ENCODE results near the gene UBE3C.
"Not testable (repeated sequence)": the region's sequence is repeated elsewhere in the genome, so short reads cannot be mapped to it uniquely, and the experiment has no call there.

Gene UBE3C

DNA sequence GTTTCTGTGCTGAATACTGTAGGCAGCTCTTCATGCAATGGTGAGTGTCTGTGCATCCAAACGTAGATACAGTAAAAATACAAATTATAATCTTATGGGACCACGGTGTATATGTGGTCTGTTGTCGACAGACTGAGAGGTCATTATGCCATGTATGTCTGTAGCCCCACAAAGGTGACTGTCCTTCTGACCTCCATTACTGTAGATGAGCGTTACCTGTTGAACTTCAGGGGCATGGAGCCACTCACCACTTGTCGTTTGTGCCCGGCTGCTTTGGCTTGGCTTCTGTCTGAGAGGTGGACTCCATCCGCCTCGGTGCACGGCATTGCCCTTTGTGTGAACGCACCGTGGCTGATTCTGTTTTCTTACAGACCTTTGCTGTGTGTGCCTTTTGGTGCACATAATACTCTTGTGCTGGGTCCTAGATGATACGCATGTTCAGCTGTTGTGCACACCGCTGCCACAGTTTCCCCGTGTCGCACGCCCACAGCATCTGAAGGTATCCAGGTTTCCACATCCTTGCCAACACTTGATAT, 2.9 kb downstream of the UBE3C start:
- no peak overlapping the region for H3K27ac Mint-ChIP-seq
- H3K4me3 Mint-ChIP-seq = no peak overlapping the region
- no peaks in the 10 kb centered on the region for H3K27me3 Mint-ChIP-seq (ENCODE audit: low read depth)
- H3K9me3 Mint-ChIP-seq = no peaks in the 10 kb centered on the region
- peaks cover 22% of the 10 kb centered on the region for H3K36me3 Mint-ChIP-seq (ENCODE audit: low read depth)
- H3K4me1 Mint-ChIP-seq (ENCODE audit: low read depth) = peaks cover 46% of the 10 kb centered on the region

DNA sequence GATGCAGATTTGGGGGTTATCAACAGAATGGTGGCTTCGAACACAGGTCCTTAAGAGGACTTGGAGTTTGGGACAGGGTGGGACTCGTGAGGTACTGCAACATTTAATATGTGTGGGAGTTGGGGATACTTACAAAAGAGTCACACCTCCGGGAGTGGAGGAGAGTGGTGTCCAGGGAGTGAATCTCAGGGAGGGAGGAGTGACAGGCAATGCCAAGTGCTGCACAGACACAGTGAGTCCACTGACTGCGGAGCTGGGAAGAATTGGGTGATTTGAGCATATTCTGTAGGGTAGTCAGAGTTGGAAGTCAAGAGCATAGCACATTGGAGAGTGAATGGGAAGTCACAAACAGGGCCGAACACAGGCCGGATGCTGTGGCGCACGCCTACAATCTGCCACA, 5.1 kb downstream of the UBE3C start:
- H3K36me3 Mint-ChIP-seq (ENCODE audit: low read depth) = peaks cover 24% of the 10 kb centered on the region
- H3K9me3 Mint-ChIP-seq = no peaks in the 10 kb centered on the region
- H3K27me3 Mint-ChIP-seq (ENCODE audit: low read depth) = no peaks in the 10 kb centered on the region
- no peak overlapping the region for H3K4me3 Mint-ChIP-seq
- no peak overlapping the region for H3K27ac Mint-ChIP-seq
- peaks cover 53% of the 10 kb centered on the region for H3K4me1 Mint-ChIP-seq (ENCODE audit: low read depth)

- H3K27me3 Mint-ChIP-seq (ENCODE audit: low read depth) = no peaks in the 10 kb centered on the region
- no peaks in the 10 kb centered on the region for H3K9me3 Mint-ChIP-seq
- no peak overlapping the region for H3K27ac Mint-ChIP-seq
- no peak overlapping the region for H3K4me3 Mint-ChIP-seq
- peaks cover 24% of the 10 kb centered on the region for H3K4me1 Mint-ChIP-seq (ENCODE audit: low read depth)
- H3K36me3 Mint-ChIP-seq (ENCODE audit: low read depth) = peaks cover 8% of the 10 kb centered on the region
Observed at GRCh38 chr7:157149317-157149716, 10.6 kb downstream of the UBE3C start.

DNA sequence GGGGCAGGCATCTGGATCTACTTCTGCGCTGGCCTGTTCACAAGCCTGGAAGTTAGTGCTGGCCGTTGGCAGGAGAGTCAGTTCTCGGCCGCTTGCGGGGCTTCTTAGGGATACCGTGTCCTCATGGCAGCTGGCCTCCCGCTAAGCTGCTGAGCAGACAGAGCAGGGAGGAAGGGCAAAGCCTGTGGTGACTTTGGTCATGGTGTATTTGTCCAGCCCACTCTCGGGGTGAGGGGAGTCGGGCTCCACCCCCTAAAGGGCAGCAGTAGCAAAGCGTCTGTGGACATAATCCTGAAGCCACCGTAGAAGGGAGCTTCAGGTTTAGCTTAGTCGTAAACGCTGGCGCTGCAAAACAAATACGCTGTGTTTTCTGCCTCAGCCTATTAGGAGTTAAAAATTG, 12.2 kb downstream of the UBE3C start:
- Mint-ChIP-seq H3K9me3 (no peaks in the 10 kb centered on the region), H3K27me3 (ENCODE audit: low read depth) (no peaks in the 10 kb centered on the region), H3K4me1 (ENCODE audit: low read depth) (peaks cover 21% of the 10 kb centered on the region), H3K4me3 (no peak overlapping the region), H3K36me3 (ENCODE audit: low read depth) (peaks cover 7% of the 10 kb centered on the region), H3K27ac (no peak overlapping the region)

DNA sequence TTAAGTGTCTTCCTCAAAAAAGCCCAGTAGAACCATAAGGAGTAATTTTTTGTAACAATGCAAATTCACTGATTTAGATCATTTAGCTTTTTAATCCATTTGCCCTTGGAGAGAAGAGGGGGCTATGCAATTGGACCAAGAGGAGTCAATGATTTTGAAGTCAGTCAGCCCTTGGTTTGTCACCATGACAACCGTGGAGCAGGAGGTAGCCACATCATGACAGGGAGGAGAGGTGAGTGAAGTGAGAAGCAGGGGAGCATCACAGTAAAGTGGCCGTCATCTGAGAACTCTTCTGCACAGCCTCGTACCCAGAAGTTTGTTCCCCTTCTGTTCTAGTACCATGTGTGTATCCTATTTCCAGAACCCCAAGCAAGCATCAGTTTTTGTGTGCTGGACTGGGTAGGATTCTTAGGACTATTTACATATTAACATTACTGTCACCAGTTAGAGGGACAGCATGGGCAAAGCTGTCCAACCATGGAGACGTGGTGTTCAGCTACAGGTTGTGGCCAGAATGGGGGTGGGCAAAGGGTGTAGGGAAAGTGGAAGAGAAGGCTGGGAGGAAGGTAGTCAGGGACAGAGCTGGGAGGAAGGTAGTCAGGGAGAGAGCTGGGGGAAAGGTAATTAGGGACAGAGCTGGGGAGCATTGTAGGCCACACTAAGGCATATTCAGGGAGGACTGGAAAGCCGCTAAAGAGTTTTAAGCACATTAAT, 13.1 kb downstream of the UBE3C start:
- Mint-ChIP-seq H3K4me3 (no peak overlapping the region), H3K27ac (no peak overlapping the region), H3K4me1 (ENCODE audit: low read depth) (peaks cover 19% of the 10 kb centered on the region), H3K27me3 (ENCODE audit: low read depth) (no peaks in the 10 kb centered on the region), H3K9me3 (no peaks in the 10 kb centered on the region), H3K36me3 (ENCODE audit: low read depth) (peaks cover 5% of the 10 kb centered on the region)

DNA sequence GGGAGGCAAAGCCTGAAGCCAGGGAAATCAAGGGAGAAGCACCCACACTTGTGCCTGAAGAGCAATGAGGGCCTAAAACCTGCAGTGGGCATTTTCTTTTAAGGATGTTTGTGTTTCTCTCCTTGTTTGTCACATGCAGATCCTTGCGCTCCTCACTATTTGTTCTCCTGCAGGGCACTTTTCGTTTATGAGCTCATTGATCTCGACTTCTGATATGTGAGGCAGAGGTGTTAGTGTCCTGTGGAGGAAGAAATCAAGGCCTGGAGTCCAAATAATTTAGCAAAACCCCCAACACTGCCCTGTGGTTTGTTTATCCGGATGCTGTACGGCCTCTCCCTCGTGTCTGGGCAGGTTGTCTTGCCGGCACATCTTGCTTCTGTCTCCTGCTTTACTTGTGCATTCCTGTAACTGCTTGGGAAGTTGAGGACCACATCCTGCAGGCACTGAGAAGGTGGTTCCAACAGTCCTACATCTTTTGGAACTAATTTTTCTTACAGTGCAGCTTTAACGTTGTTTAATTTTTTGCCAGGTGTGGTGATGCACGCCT, 13.7 kb downstream of the UBE3C start:
- H3K9me3 Mint-ChIP-seq = no peaks in the 10 kb centered on the region
- peaks cover 4% of the 10 kb centered on the region for H3K36me3 Mint-ChIP-seq (ENCODE audit: low read depth)
- no peak overlapping the region for H3K27ac Mint-ChIP-seq
- H3K4me3 Mint-ChIP-seq = no peak overlapping the region
- peaks cover 14% of the 10 kb centered on the region for H3K4me1 Mint-ChIP-seq (ENCODE audit: low read depth)
- no peaks in the 10 kb centered on the region for H3K27me3 Mint-ChIP-seq (ENCODE audit: low read depth)

DNA sequence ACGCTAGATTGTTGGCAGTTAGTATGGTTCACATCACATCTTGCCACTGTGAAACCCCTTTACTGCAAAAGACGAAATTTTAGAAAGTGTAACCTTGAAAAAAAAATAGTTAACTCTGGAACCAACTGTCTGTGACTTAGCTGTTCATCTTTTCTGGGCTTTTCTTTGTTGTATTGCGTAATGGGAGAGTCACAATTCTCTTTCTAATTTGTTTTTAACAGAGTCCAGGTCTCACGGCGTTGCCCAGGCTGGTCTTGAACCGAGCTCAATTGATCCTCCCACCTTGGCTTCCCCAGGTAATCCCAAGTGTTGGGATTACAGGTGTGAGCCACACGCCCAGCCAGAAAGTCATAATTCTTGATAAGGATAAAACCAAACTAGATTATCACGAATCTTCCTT, 14.5 kb downstream of the UBE3C start:
- no peaks in the 10 kb centered on the region for H3K9me3 Mint-ChIP-seq
- H3K4me1 Mint-ChIP-seq (ENCODE audit: low read depth) = peaks cover 12% of the 10 kb centered on the region
- no peaks in the 10 kb centered on the region for H3K27me3 Mint-ChIP-seq (ENCODE audit: low read depth)
- H3K36me3 Mint-ChIP-seq (ENCODE audit: low read depth) = peaks cover 4% of the 10 kb centered on the region
- no peak overlapping the region for H3K27ac Mint-ChIP-seq
- no peak overlapping the region for H3K4me3 Mint-ChIP-seq

- no peaks in the 10 kb centered on the region for H3K27me3 Mint-ChIP-seq (ENCODE audit: low read depth)
- H3K4me1 Mint-ChIP-seq (ENCODE audit: low read depth) = peaks cover 19% of the 10 kb centered on the region
- no peak overlapping the region for H3K4me3 Mint-ChIP-seq
- H3K36me3 Mint-ChIP-seq (ENCODE audit: low read depth) = peaks cover 6% of the 10 kb centered on the region
- H3K9me3 Mint-ChIP-seq = no peaks in the 10 kb centered on the region
- H3K27ac Mint-ChIP-seq = no peak overlapping the region
Observed at GRCh38 chr7:157155959-157156358, 17.2 kb downstream of the UBE3C start.

DNA sequence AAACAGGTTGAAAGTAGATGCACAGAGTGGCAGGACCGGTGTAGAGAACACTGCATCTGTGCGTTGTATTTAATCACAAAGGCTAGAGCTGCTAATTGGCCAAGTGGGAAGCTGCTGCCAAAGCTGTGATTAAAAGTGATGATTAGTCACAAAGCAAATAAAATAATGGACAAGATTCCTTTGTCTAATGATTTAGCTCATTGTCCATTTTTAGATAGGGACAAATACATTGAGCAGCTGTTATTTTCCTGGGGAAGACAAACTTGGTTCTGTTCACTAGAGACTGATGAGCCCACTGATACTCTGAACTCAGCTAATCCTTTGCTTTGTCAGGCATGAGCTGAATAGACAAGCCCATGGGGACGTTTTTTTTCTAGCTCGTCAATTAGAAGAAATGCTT, 19.7 kb downstream of the UBE3C start:
- Mint-ChIP-seq H3K4me1 (ENCODE audit: low read depth) (peaks cover 11% of the 10 kb centered on the region), H3K27ac (no peak overlapping the region), H3K9me3 (no peaks in the 10 kb centered on the region)

DNA sequence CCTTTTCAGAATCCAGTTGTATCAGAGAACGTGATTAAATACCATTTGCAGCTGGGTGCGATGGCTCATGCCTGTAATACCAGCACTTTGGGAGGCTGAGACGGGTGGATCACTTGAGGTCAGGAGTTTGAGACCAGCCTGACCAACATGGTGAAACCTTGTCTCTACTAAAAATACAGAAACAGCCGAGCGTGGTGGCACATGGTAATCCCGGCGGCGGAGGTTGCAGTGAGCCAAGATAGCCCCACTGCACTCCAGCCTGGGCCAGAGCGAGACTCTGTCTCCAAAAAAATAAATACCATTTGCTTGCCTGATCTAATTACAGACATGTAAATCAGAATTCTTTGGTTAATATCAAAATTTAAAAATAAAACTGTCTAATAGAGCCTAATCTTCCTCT, 20.8 kb downstream of the UBE3C start:
- Mint-ChIP-seq H3K36me3 (ENCODE audit: low read depth) (peaks cover 15% of the 10 kb centered on the region), H3K4me1 (ENCODE audit: low read depth) (peaks cover 11% of the 10 kb centered on the region)
- H3K4me3 Mint-ChIP-seq; H3K27ac Mint-ChIP-seq; H3K27me3 Mint-ChIP-seq (ENCODE audit: low read depth); H3K9me3 Mint-ChIP-seq: not testable (repeated sequence)

More for the DNA sequence above, 19.7 kb downstream of the UBE3C start:
- no peaks in the 10 kb centered on the region for H3K27me3 Mint-ChIP-seq (ENCODE audit: low read depth)
- no peak overlapping the region for H3K4me3 Mint-ChIP-seq
- H3K36me3 Mint-ChIP-seq (ENCODE audit: low read depth) = peaks cover 5% of the 10 kb centered on the region

DNA sequence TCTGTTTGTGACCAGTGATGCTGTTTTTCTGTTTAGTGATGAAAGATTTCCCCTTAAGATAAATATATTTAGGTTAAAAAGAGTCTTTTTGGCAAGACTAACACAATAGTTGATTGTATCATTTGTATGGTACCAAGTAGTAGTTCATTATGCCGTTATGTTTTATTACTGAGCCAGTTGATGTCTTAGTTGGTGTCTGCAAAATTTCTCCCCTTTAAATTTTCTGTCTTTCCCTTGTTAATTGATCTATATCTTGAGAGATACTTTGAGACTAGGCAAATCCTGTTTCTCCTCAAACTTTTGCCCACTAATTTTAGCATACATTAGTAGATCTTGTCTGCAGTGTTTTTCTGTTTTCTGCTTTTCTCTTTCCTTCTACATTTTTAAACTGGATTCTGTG, 21.7 kb downstream of the UBE3C start:
- Mint-ChIP-seq H3K27ac (no peak overlapping the region), H3K9me3 (peaks cover 9% of the 10 kb centered on the region), H3K27me3 (ENCODE audit: low read depth) (no peaks in the 10 kb centered on the region), H3K4me1 (ENCODE audit: low read depth) (peaks cover 11% of the 10 kb centered on the region), H3K36me3 (ENCODE audit: low read depth) (peaks cover 24% of the 10 kb centered on the region), H3K4me3 (no peak overlapping the region)

GRCh38 chr7:157165987-157166386, 27.3 kb downstream of the UBE3C start:
- H3K9me3 Mint-ChIP-seq = peaks cover 18% of the 10 kb centered on the region
- peaks cover 50% of the 10 kb centered on the region for H3K36me3 Mint-ChIP-seq (ENCODE audit: low read depth)
- no peak overlapping the region for H3K27ac Mint-ChIP-seq
- H3K4me1 Mint-ChIP-seq (ENCODE audit: low read depth) = peaks cover 2% of the 10 kb centered on the region
- no peak overlapping the region for H3K4me3 Mint-ChIP-seq
- H3K27me3 Mint-ChIP-seq (ENCODE audit: low read depth) = no peaks in the 10 kb centered on the region

DNA sequence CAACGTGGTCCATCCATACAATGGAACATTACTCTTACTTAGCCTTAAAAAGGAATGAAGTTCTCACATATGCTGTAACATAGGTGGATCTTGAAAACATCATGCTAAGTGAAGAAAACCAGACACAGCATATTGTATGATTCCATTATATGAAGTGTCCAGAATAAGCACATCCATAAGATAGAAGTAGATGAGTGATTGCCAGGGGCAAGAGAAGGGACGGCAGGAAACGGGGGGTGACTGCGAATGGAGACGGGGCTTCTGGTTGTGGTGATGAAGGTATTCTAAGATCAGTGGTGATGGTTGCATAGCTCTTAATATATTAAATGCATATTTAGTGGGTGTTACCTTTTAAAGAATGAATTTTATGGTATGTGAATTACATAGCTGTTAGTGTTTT, 29.8 kb downstream of the UBE3C start:
- H3K27ac Mint-ChIP-seq = no peak overlapping the region
- H3K36me3 Mint-ChIP-seq (ENCODE audit: low read depth) = peaks cover 53% of the 10 kb centered on the region
- no peak overlapping the region for H3K4me3 Mint-ChIP-seq
- peaks cover 18% of the 10 kb centered on the region for H3K9me3 Mint-ChIP-seq
- H3K4me1 Mint-ChIP-seq (ENCODE audit: low read depth) = peaks cover 2% of the 10 kb centered on the region
- no peaks in the 10 kb centered on the region for H3K27me3 Mint-ChIP-seq (ENCODE audit: low read depth)

DNA sequence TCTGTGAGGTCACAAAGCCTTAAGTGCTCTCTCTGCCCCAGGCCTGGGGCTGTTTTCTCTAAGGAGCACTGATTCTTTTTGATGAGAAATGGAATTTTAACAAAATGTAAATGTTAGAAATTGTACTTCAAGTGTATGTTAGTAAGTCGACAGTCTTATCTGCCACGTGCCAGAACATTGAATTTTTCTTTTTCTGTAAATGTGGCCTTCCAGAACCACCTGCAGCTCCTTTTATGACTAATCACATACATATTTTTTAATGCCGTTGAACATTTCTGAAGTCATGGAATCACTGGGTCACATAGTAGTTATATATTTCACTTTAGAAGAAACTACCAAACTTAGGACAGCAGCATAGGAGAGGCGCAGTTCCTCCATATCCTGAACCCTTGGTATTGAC, 38.0 kb downstream of the UBE3C start:
- Mint-ChIP-seq H3K4me3 (no peak overlapping the region), H3K9me3 (no peaks in the 10 kb centered on the region), H3K27ac (no peak overlapping the region), H3K27me3 (ENCODE audit: low read depth) (no peaks in the 10 kb centered on the region), H3K4me1 (ENCODE audit: low read depth) (no peaks in the 10 kb centered on the region), H3K36me3 (ENCODE audit: low read depth) (peaks cover 24% of the 10 kb centered on the region)

- Mint-ChIP-seq H3K4me1 (ENCODE audit: low read depth) (no peaks in the 10 kb centered on the region), H3K4me3 (no peak overlapping the region), H3K27ac (no peak overlapping the region), H3K27me3 (ENCODE audit: low read depth) (no peaks in the 10 kb centered on the region), H3K36me3 (ENCODE audit: low read depth) (peaks cover 27% of the 10 kb centered on the region), H3K9me3 (no peaks in the 10 kb centered on the region)
Observed at GRCh38 chr7:157177333-157177982, 38.7 kb downstream of the UBE3C start.
